ENCODE results near the gene CASZ1.
A peak's percentile ranks its signal among the peaks of the same experiment; 100 is the strongest.

Gene CASZ1

DNA sequence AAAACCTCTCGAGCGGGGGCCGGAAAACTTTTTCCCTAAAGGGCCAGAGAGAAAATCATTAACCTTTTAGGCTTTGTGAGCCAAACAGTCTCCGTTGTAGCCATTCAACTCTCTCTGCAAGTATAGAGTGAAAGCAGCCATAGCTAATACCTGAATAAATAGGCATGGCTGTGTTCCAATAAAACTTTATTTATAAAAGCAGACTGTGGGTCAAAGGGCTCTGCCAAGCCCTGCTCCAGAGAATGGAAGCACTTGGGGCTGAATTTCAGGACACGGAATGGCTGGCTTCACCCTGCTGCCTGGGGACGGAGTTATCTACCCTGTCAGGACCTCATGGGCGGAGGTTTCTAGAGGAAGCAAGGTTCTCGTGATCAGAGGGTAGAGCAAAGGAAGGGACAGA is 92.7 kb downstream of the CASZ1 start:
- DNase-seq: no peak

DNA sequence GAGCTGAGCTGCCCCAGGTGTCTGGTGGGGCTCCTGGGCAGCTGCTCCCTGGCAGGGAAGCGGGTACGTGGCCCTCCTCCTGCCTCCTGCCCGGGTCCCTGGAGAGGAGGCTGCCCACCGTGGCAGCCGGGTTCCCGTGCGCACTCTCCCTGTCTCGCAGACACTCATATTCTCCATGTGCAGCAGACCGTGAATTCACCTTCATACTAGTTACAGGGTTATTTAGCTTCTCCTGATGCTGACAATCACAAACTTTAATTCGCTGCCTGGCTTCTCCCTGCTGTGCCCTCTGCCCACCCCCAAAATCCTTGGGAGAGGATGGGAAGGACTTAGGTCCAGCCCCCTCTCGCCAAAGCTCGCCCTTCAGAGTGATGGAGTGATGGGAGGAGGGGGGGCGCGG is 95.3 kb downstream of the CASZ1 start:
- no peak for DNase-seq

GRCh38 chr1:10699470-10699835 is 97.0 kb downstream of the CASZ1 start:
- DNase-seq: no peak

- no peak for DNase-seq
These were observed 97.5 kb downstream of the CASZ1 start for GRCh38 chr1:10698726-10699469.

DNA sequence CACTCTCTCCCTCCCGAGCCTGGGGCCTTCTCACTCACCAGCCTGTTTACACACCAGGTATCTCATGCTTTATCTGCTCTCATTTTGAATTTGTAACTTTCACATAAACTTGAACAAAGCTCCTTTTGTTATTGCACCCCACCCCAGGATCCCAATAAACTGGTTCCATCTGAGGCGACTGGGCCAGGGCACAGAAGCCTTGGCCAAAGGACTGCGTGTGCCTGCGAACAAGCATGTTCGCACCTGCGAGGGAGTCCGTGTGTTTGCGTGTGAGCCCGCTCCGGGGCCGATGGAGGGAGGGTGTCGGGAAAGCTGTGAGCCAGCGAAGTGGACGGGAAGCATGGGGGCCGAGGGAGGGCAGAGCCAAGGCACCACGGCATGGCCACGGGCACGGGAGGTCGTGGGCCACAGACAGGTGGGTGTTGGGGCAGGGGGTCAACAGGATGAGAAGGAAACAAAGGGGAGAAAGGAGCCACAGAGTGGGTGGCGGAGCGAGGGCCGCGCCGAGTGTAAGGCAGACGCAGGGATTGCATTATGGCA is 98.8 kb downstream of the CASZ1 start:
- DNase-seq: no peak

- DNase-seq: peak; percentile 59
These were observed 99.5 kb downstream of the CASZ1 start for GRCh38 chr1:10696977-10697376.

- peak; percentile 78 for DNase-seq
These were observed 101.5 kb downstream of the CASZ1 start for GRCh38 chr1:10694633-10695627.

- peak; percentile 58 for DNase-seq
These were observed 102.2 kb downstream of the CASZ1 start for GRCh38 chr1:10694274-10694632.

DNA sequence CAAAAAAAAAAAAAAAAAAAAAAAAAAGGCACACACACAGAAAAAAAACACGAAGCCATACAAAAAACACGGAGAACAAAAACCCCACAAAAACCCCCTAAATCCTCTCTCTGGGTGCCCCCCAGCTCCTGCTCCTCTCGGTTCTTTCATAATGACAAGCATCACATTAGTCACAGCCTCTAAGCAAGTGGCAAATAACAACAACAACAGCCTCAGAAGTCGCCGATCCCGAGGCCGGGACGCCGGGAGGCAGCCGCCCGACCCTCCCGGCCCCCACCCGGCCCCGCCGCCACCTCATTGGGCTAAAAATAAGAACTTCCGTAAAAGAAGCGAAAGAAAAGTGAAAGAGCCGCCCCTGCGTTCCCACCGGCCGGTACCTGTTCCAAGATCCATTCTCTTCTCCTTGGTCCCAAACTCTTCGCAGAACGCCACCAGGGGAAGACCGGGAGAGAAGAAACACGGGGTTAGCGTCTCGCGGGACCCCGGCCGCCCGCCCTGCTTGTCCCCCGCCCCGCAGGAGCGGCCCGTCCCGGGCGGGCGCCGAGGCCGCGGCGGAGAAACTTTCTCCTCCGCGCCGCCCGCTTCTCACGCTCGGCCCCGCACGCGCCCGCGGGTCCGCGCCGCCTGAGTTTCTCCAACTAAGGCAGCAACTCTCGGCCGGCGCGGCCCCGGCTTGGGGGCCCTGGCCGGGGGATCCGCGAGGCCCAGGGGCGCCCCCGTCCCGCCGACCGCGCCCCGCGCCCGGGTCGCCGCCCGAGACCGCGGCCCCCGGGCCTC is 102.8 kb downstream of the CASZ1 start:
- peak; percentile 42 for DNase-seq

DNA sequence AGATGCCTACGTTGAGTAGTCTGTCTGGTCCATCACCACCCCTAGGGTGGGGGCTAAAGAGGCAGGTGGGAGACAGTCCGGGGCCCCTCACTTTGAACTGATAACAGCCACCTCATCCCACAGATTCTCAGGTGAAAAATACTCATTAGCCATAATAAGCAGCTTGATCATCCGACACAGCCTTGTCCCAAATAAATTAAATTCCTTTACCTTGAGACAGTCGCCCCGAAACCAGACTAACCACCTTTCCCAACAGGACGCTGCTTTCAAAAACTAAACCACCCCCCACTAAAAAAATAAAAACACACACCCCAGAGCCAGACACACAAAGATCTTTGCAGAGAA is 103.3 kb downstream of the CASZ1 start:
- DNase-seq: no peak

DNA sequence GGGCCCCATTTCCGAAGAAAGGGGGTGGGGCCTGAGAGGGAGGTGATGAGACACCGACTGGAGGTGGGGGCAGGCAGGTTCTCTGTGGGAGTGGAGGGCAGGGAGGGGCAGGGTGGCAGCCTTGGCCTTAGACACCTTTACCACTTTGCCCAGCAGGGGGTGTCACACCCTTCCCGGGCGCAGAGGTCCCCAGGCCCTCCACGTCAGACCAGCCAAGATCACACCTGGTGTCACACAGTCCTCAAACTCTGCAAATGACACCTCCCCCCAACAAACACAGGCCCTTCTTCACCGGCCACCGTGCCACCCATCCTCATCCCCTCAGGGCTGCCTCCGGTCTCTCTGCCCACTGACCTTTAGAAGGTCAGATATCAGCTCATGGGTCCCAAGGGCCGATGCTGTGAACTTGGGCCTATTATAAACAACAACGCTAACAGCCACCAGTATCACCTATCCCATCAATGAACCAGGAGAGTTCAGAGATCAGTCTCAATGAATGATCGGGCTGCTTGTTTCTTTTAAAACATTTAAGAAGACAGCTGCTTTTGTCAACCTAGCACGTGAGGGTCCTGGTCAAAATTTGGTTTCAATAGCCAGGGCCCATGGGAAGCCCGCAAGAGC is 103.9 kb downstream of the CASZ1 start:
- peak; percentile 85 for DNase-seq

DNA sequence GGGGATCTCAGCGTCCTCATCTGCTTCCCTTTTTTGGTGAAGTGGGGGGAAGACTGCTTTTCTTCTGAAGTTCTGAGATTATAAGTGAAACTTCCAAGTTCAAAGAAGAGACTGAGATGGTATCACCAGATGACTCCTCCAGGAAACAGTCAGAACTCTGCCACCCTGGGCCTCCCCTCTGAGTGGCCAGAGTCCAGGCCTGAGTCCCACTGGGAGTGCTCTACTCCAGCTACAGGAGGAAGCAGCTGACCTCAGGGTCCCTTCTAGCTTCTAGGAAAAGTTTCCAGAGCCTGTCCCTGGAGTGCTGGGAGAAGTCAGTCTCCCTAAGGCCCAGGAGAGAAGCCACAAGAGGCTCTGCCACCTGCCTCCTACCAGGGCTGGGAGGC is 104.7 kb downstream of the CASZ1 start:
- DNase-seq: peak; percentile 54

DNA sequence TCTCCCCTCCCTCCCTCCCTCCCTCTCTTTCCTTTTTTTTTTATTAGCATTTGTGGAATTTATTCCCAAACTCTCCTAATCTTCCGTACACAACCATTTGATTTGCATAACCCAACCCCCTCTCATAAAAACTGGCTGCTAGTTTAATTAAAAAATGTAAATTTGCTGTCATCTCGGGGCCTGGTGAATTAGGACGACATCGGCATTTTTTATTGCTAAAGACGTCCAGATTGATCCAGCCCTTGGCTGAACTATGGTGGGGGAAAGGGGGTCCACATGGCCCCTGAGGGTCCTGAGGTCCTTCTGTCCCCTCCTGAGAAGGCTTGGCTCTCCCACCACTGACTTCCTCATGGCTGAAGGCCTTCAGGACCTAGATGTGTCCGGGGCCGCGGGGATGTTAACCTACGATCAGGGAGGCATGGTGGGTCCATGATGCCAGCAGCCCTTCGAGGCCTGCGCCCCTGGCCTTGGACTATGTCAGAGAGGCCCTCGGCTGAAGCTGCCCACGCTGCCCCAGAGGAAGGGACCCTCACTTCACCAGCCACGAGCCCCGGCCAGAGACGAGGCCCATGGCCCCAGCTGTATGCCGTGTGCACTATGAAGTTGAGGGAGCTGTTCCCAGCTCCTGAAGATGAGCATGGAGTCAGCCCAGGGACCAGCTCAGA is 105.2 kb downstream of the CASZ1 start:
- DNase-seq: no peak

- DNase-seq: no peak
These were observed 106.0 kb downstream of the CASZ1 start for GRCh38 chr1:10690484-10690883.

- no peak for DNase-seq
These were observed 108.0 kb downstream of the CASZ1 start for GRCh38 chr1:10688409-10688786.

- DNase-seq: no peak
These were observed 108.6 kb downstream of the CASZ1 start for GRCh38 chr1:10687782-10688408.

- DNase-seq: no peak
These were observed 109.2 kb downstream of the CASZ1 start for GRCh38 chr1:10687251-10687651.

- DNase-seq: no peak
These were observed 109.9 kb downstream of the CASZ1 start for GRCh38 chr1:10686404-10687040.

DNA sequence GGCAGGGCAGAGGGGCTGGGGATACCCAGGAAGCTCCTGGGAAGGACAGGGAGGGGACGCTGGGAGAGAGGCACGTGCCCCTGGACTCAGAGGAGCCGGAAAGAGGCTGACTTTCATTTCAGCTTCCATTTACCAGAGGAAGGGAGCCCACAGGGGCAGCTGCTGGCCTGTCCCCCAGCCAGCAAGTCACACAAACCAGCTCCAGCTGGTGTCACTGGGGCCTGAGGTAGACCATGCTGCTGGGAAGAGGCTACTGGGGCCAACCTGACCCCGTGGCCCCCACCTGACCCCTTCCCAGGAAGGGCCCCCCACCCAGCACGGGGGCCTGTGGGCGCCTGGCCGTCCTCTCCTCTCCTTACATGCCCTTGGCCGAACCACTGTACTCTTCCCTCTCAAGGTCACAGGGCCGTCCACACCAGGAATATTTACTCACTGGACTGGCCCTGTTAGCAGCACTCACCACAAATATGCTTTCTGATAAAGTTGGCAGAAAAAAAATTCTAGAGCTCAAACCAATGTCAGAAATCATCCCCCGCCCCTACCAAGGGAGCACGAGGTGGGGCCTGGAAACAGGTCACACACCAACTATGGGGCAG is 110.5 kb downstream of the CASZ1 start:
- DNase-seq: no peak

- DNase-seq: no peak
These were observed 111.1 kb downstream of the CASZ1 start for GRCh38 chr1:10685196-10685807.
